Measurements from ENCODE around the gene RXRA. TPM values are rescaled to one million over a fixed set of nuclear protein-coding genes. Genes with fewer than 3 reads are reported as not detected.

The RXRA gene
- total and polyA plus RNA-seq, 2 donors (not counting 1 experiment from before 2014, with no cell fraction given) = 2.6 to 6.8 TPM

DNA sequence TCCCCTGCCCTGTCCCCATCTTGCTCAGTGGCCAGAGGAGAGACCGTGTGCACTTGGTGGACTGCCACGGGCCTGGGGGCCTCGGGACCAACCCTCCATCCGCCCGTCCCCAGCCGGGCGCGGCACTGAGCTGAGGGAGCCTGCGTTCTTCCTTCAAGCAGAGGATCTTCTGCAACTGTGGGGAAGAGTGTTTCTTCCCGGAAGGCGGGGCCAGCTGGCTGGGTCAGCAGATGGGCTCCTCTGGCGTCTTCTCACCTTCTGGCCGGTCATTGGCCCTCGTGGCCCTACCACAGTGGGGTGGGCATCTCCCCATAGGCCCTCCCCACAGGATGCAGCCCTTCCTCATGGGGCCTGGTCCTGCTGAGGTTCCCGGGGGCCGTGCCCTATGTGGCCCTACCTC, 17.4 kb downstream of the RXRA start:
- no peak overlapping the region for H3K4me3 Mint-ChIP-seq
- 65% methylated on average over 16 of the region's 16 CpGs for WGBS (ENCODE audit: insufficient coverage)
- no peak overlapping the region for H3K27ac Mint-ChIP-seq
- intact Hi-C loops (cut with micrococcal nuclease) = no loop called here
- TF ChIP-seq EZH2 (IDR thresholded peaks at IDR 0.05; ENCODE audit: borderline replicate concordance, insufficient read depth, low read depth, low read length, poor library complexity, severe bottlenecking) = no peak
- TF ChIP-seq, protein P1, sequence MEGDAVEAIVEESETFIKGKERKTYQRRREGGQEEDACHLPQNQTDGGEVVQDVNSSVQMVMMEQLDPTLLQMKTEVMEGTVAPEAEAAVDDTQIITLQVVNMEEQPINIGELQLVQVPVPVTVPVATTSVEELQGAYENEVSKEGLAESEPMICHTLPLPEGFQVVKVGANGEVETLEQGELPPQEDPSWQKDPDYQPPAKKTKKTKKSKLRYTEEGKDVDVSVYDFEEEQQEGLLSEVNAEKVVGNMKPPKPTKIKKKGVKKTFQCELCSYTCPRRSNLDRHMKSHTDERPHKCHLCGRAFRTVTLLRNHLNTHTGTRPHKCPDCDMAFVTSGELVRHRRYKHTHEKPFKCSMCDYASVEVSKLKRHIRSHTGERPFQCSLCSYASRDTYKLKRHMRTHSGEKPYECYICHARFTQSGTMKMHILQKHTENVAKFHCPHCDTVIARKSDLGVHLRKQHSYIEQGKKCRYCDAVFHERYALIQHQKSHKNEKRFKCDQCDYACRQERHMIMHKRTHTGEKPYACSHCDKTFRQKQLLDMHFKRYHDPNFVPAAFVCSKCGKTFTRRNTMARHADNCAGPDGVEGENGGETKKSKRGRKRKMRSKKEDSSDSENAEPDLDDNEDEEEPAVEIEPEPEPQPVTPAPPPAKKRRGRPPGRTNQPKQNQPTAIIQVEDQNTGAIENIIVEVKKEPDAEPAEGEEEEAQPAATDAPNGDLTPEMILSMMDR (IDR thresholded peaks at IDR 0.05) = no peak
- no peak overlapping the region for H3K4me3 ChIP-seq (ENCODE audit: control extremely low read depth in 1 of 5, extremely low read depth in 1 of 5, insufficient read depth in 1 of 5, low read depth in 2 of 5, low read length in 4 of 5)
- no peaks in the 10 kb centered on the region for H3K27me3 Mint-ChIP-seq
- H2AFZ ChIP-seq (ENCODE audit: insufficient read depth, low read depth, low read length, poor library complexity, severe bottlenecking) = no peak overlapping the region
- no peak overlapping the region for H3K9ac ChIP-seq (ENCODE audit: low read length)
- H4K20me1 ChIP-seq (ENCODE audit: control insufficient read depth, insufficient read depth, low read length, poor library complexity, severe bottlenecking) = peaks cover 7% of the 10 kb centered on the region
- H3K4me1 ChIP-seq (ENCODE audit: control insufficient read depth in 2 of 2, insufficient read depth in 2 of 2, low read length in 2 of 2) = peaks cover 8 to 36% of the 10 kb centered on the region in 2 donors
- H3K79me2 ChIP-seq (ENCODE audit: control insufficient read depth, insufficient read depth, low read length) = peaks cover 33% of the 10 kb centered on the region
- H3K9me3 Mint-ChIP-seq (ENCODE audit: insufficient read depth) = no peaks in the 10 kb centered on the region
- peaks cover 35% of the 10 kb centered on the region for H3K4me1 Mint-ChIP-seq
- no peak for DNase-seq
- POLR2A ChIA-PET = no interaction called here
- H3K27ac ChIP-seq (ENCODE audit: low read length in 2 of 2) = no peak overlapping the region
- no peaks in the 10 kb centered on the region for H3K36me3 ChIP-seq (replicated peaks in 1 of 2; ENCODE audit: control extremely low read depth in 1 of 2, control insufficient read depth in 1 of 2, extremely low read depth in 1 of 2, insufficient read depth in 2 of 2, low read length in 1 of 2)
- H3K4me2 ChIP-seq (replicated peaks; ENCODE audit: low read depth, low read length, poor library complexity, severe bottlenecking) = peak overlapping the region; percentile 26
- H3K9me3 ChIP-seq (ENCODE audit: control extremely low read depth in 1 of 3, control insufficient read depth in 2 of 3, insufficient read depth in 1 of 3, low read length in 2 of 3) = no peaks in the 10 kb centered on the region
- CTCF ChIA-PET = no interaction called here
- no peak for ATAC-seq (ENCODE audit: low read depth)
- H3K27me3 ChIP-seq (replicated peaks in 1 of 4; ENCODE audit: control extremely low read depth in 1 of 4, control insufficient read depth in 3 of 4, insufficient read depth in 4 of 4, low read length in 3 of 4) = no peaks in the 10 kb centered on the region

DNA sequence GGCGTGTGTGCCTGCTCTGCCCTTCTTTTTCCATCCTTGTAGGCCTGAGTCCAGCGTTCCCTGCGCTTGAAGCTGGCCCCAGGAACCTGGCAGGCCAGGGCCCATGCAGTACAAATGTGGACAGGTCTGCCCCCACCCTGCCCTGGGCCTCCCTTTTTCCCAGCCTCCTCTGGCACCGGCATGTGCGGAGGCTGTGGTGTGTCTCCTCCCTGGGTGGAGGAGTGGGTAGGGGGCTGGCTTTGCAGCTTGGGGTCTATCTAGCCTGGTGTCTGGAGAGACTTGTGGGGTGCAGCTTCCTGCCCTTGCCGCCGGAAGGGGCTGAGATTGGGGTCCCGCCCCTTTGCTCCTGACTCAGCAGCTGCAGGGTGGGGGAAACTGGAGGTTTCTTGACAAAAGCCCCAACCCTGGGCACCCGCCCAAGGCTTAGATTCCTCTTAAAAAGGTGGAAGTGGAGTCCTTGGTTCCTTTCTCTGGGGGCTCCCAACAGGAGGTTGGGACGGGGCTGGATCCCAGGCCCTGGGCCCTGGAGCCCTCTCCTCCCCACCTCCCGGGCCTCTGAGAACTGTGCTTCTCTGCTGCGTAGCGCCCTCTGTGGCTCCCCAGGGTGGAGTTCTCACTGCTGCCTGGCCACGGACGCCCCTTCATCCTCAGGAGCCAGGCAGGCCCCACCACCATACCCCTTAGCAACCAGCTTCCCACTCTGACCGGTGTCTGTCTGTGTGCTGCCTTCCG, 18.0 kb downstream of the RXRA start:
- Histone ChIP-seq H3K9me3 (ENCODE audit: control extremely low read depth in 1 of 3, control insufficient read depth in 2 of 3, insufficient read depth in 1 of 3, low read length in 2 of 3) (no peaks in the 10 kb centered on the region), H2AFZ (ENCODE audit: insufficient read depth, low read depth, low read length, poor library complexity, severe bottlenecking) (no peak overlapping the region), H3K27ac (ENCODE audit: low read length in 2 of 2) (no peak overlapping the region), H4K20me1 (ENCODE audit: control insufficient read depth, insufficient read depth, low read length, poor library complexity, severe bottlenecking) (peaks cover 7% of the 10 kb centered on the region), H3K4me1 (ENCODE audit: control insufficient read depth in 2 of 2, insufficient read depth in 2 of 2, low read length in 2 of 2) (peaks cover 8 to 36% of the 10 kb centered on the region in 2 donors), H3K4me2 (replicated peaks; ENCODE audit: low read depth, low read length, poor library complexity, severe bottlenecking) (peak overlapping the region; percentile 26), H3K4me3 (ENCODE audit: control extremely low read depth in 1 of 5, extremely low read depth in 1 of 5, insufficient read depth in 1 of 5, low read depth in 2 of 5, low read length in 4 of 5) (no peak overlapping the region), H3K27me3 (replicated peaks in 1 of 4; ENCODE audit: control extremely low read depth in 1 of 4, control insufficient read depth in 3 of 4, insufficient read depth in 4 of 4, low read length in 3 of 4) (no peaks in the 10 kb centered on the region), H3K36me3 (replicated peaks in 1 of 2; ENCODE audit: control extremely low read depth in 1 of 2, control insufficient read depth in 1 of 2, extremely low read depth in 1 of 2, insufficient read depth in 2 of 2, low read length in 1 of 2) (no peaks in the 10 kb centered on the region), H3K79me2 (ENCODE audit: control insufficient read depth, insufficient read depth, low read length) (peaks cover 32% of the 10 kb centered on the region), H3K9ac (ENCODE audit: low read length) (no peak overlapping the region)
- no peak for DNase-seq
- ATAC-seq (ENCODE audit: low read depth) = no peak
- Mint-ChIP-seq H3K4me3 (no peak overlapping the region), H3K4me1 (peaks cover 35% of the 10 kb centered on the region), H3K27ac (peak overlapping the region; percentile 20), H3K9me3 (ENCODE audit: insufficient read depth) (no peaks in the 10 kb centered on the region), H3K27me3 (no peaks in the 10 kb centered on the region)
- ChIA-PET CTCF (no interaction called here), POLR2A (no interaction called here)
- intact Hi-C loops (cut with micrococcal nuclease) = no loop called here
- 33% methylated on average over 14 of the region's 17 CpGs for WGBS (ENCODE audit: insufficient coverage)
- TF ChIP-seq, protein P1 (IDR thresholded peaks at IDR 0.05) = no peak
- no peak for TF ChIP-seq EZH2 (IDR thresholded peaks at IDR 0.05; ENCODE audit: borderline replicate concordance, insufficient read depth, low read depth, low read length, poor library complexity, severe bottlenecking)
